ENCODE data around the gene R3HDM4. TPM values are rescaled to one million over a fixed set of nuclear protein-coding genes. Genes with fewer than 3 reads are reported as not detected.

R3HDM4 gene
- total RNA-seq, 4 donors from 2014 or later, result 37.2 to 49.1 (median 44.3) TPM

DNA sequence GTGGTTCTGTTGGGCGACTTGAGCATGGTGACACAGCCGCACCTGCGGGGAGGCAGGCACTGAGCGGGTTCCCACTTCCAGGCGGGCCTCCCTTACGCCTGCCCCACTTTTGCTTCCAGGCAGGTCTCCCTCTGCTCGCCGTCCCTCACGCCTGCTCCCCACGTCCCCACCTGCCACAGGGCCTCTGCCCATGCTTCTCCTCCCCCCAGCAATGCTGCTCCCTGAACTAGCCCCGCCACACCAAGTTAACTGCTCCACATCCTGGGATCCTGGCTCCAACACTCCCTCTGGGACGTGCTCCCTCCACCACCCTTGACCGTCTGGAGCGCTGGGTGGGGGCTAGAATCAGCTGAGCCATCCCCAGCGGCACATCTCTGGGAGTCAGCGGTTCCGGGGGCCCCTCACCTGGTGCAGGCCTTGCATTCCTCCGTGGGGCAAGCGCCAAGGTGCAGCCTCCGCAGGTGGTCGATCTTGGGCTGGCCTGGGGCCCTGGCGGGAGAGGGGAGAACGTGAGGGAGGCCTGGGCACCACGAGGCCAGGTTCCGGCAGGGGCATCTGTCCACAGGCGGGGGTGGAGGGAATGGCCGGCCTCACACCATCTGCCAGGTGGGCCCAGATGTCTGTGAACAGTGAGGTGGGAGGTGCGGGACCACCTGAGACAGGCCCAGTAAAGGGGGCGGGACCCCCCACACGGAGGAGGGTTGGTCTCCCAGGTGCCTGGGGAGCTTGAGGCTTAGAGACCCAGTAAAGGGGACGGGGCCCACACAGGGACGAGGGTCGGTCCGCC lies 44.4 kb downstream of the R3HDM4 start:
- Histone ChIP-seq H3K9me3 (no peaks in the 10 kb centered on the region), H3K36me3 (peaks cover 0 to 45% of the 10 kb centered on the region in 2 donors), H3K4me1 (no peaks in the 10 kb centered on the region), H3K27me3 (no peaks in the 10 kb centered on the region), H3K4me3 (no peak overlapping the region), H3K27ac (peak overlapping the region in 3 of 4 donors; percentile 39 to 52 (median 47))
- no peak for DNase-seq
- TF ChIP-seq, protein P1, sequence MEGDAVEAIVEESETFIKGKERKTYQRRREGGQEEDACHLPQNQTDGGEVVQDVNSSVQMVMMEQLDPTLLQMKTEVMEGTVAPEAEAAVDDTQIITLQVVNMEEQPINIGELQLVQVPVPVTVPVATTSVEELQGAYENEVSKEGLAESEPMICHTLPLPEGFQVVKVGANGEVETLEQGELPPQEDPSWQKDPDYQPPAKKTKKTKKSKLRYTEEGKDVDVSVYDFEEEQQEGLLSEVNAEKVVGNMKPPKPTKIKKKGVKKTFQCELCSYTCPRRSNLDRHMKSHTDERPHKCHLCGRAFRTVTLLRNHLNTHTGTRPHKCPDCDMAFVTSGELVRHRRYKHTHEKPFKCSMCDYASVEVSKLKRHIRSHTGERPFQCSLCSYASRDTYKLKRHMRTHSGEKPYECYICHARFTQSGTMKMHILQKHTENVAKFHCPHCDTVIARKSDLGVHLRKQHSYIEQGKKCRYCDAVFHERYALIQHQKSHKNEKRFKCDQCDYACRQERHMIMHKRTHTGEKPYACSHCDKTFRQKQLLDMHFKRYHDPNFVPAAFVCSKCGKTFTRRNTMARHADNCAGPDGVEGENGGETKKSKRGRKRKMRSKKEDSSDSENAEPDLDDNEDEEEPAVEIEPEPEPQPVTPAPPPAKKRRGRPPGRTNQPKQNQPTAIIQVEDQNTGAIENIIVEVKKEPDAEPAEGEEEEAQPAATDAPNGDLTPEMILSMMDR (IDR thresholded peaks at IDR 0.05 in 4 of 5, conservative IDR thresholded peaks at IDR 0.05 in 1 of 5), result no peak
- no peak for TF ChIP-seq POLR2A (IDR thresholded peaks at IDR 0.05)
- in situ Hi-C loops (cut with MboI; ENCODE audit: low sequenced_read_pairs in 4 of 4), result loop anchor here in 1 of 4 donors (25.0 kb wide), 1 partner anchor 119 kb away; the partner anchor contains the start of gene WDR18
- ATAC-seq, result no peak
- intact Hi-C loops (cut with DNase I; ENCODE audit: low total_unique reads), result no loop called here

DNA sequence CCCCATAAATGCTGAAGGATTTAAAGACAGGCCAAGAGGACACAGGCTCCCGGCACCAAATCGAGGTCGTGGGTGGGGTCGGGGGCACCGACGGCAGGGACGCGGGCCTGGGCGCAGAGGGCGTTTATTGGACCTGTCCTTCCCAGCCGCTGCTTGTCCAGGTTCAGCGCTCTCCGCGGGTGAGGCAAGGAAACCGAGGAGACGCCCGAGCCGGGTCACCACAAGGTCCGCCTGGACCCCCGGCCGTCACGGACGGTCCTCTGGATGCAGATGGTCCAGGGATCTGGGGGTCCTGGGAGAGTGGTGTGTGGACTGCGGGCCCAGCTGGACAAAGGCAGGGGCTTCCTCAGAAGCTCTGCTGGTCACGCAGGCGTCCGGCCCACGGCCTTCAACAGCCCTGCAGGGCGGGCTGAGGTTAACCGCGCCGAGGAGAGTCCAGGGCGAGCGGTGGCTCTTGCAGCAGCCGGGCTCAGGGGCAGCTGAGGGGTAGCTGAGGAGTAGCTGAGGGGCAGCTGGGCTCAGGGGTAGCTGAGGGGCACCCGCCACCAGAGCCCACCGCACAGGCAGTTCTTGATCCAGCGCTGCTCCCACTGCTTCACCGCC lies 45.1 kb downstream of the R3HDM4 start:
- Histone ChIP-seq H3K4me3 (no peak overlapping the region), H3K27me3 (peaks cover 0 to 2% (median 2%) of the 10 kb centered on the region in 3 donors), H3K36me3 (peaks cover 0 to 42% of the 10 kb centered on the region in 2 donors), H3K27ac (no peak overlapping the region), H3K4me1 (no peaks in the 10 kb centered on the region), H3K9me3 (no peaks in the 10 kb centered on the region)
- in situ Hi-C loops (cut with MboI; ENCODE audit: low sequenced_read_pairs in 4 of 4), result loop anchor here in 1 of 4 donors (25.0 kb wide), 1 partner anchor 119 kb away; the partner anchor contains the start of gene WDR18
- DNase-seq, result no peak
- intact Hi-C loops (cut with DNase I; ENCODE audit: low total_unique reads), result no loop called here
- TF ChIP-seq, protein P1 (IDR thresholded peaks at IDR 0.05 in 4 of 5, conservative IDR thresholded peaks at IDR 0.05 in 1 of 5), result no peak
- TF ChIP-seq POLR2A (IDR thresholded peaks at IDR 0.05), result no peak
- ATAC-seq, result no peak

DNA sequence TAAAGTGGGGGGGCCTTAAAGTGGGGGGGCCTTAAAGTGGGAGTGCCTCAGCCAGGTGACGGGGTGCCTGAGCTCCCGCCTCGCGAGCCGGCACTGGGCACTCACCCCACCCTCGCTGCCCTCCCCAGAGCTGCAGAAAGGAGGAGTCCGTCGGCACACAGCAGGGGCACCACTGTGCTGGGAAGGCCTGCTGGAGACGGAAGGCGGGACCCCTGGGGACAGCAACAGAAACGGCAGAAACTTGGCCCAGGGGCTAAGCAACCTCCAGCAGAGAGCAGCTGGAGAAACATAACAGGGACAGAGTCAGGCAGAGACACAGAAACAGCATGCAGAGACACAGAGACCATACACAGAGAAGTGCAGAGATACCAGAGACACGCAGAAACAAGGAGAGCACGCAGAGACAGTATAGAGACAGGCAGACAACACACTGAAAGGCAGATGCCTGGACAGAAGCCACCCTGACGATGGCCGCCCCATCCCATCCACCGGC lies 45.7 kb downstream of the R3HDM4 start:
- in situ Hi-C loops (cut with MboI; ENCODE audit: low sequenced_read_pairs in 4 of 4), result loop anchor here in 1 of 4 donors (25.0 kb wide), 1 partner anchor 120 kb away; the partner anchor contains the start of gene WDR18
- ATAC-seq, result no peak
- H3K27ac ChIP-seq, result no peak overlapping the region
- no peaks in the 10 kb centered on the region for H3K4me1 ChIP-seq
- intact Hi-C loops (cut with DNase I; ENCODE audit: low total_unique reads), result no loop called here
- H3K4me3 ChIP-seq, result no peak overlapping the region
- H3K9me3 ChIP-seq, result no peaks in the 10 kb centered on the region
- TF ChIP-seq, protein P1 (IDR thresholded peaks at IDR 0.05 in 4 of 5, conservative IDR thresholded peaks at IDR 0.05 in 1 of 5), result no peak
- no peak for TF ChIP-seq POLR2A (IDR thresholded peaks at IDR 0.05)
- H3K27me3 ChIP-seq, result peaks cover 2 to 8% (median 6%) of the 10 kb centered on the region in 3 donors
- DNase-seq, result no peak
- H3K36me3 ChIP-seq, result peaks cover 0 to 40% of the 10 kb centered on the region in 2 donors

DNA sequence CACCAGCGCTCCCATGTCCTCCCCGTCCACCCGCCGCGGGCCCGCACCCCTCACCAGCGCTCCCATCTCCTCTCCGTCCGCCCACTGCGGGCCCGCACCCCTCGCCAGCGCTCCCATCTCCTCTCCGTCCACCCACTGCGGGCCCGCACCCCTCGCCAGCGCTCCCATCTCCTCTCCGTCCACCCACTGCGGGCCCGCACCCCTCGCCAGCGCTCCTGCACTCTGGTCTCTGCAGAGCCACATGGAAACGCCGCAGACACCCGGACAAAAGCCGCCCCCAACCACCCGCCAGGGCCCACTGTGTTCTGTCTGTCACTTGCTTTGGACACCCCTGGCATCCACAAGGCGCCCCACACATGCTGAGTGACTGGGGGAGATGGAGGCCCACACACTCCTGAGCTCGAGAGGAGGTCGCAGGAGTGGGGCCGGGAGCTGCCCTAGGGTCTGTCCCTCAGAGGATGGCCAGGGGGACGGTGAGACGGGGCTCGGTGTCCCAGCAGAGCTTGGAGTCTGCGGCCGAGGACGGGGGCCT lies 46.2 kb downstream of the R3HDM4 start:
- Histone ChIP-seq H3K27me3 (peaks cover 2 to 13% (median 11%) of the 10 kb centered on the region in 3 donors), H3K9me3 (no peaks in the 10 kb centered on the region), H3K27ac (no peak overlapping the region), H3K4me3 (no peak overlapping the region), H3K36me3 (peaks cover 0 to 36% of the 10 kb centered on the region in 2 donors), H3K4me1 (no peaks in the 10 kb centered on the region)
- TF ChIP-seq, protein P1 (IDR thresholded peaks at IDR 0.05 in 4 of 5, conservative IDR thresholded peaks at IDR 0.05 in 1 of 5), result no peak
- TF ChIP-seq POLR2A (IDR thresholded peaks at IDR 0.05), result no peak
- ATAC-seq (no peak), DNase-seq (no peak)
- intact Hi-C loops (cut with DNase I; ENCODE audit: low total_unique reads), result no loop called here
- in situ Hi-C loops (cut with MboI; ENCODE audit: low sequenced_read_pairs in 4 of 4), result loop anchor here in 1 of 4 donors (25.0 kb wide), 1 partner anchor 120 kb away; the partner anchor contains the start of gene WDR18

Data from gastrocnemius medialis (tissue), 4 donors.